Keratinocyte (primary cell): ENCODE data around the gene KSR1. TPM values are rescaled to one million over a fixed set of nuclear protein-coding genes. Genes with fewer than 3 reads are reported as not detected.

Source experiments
- DNase-seq: peaks from one replicate; pipeline ENCODE4 v3.0.0-alpha.2; 2011; ENCODE audit warnings: low read depth, missing footprints, low spot score
- FAIRE-seq: peaks from 2 replicates; lab custom pipeline; 2011; peaks lifted over from hg19 to GRCh38; lab: Jason Lieb, UNC
- H2AFZ ChIP-seq: 2 replicates; pipeline ENCODE4 v1.6.0; 2012; ENCODE audit warnings: low read length, control low read depth, inconsistent platforms; ENCODE audit not compliant: control insufficient read depth
- H3K27ac ChIP-seq: 2 replicates; pipeline ENCODE4 v1.5.1; 2011; ENCODE audit warnings: low read length; ENCODE audit not compliant: control insufficient read depth, insufficient read depth
- H3K27me3 ChIP-seq: 3 replicates; pipeline ENCODE4 v1.6.0; 2011; ENCODE audit warnings: low read length; ENCODE audit not compliant: control insufficient read depth, insufficient read depth; ENCODE audit errors: extremely low read depth
- H3K36me3 ChIP-seq, 2 experiments: 2 replicates in 1 of 2; 3 replicates in 1 of 2; pipeline ENCODE4 v1.5.1; 2011; ENCODE audit warnings: low read length in 2 of 2, mild to moderate bottlenecking in 1 of 2; ENCODE audit not compliant: control insufficient read depth in 2 of 2, insufficient read depth in 2 of 2; ENCODE audit errors: extremely low read depth in 1 of 2
- H3K4me1 ChIP-seq: 3 replicates; pipeline ENCODE4 v1.5.1; 2011; ENCODE audit warnings: low read length; ENCODE audit not compliant: control insufficient read depth, insufficient read depth; ENCODE audit errors: extremely low read depth
- H3K4me2 ChIP-seq: 3 replicates; pipeline ENCODE4 v1.6.0; 2011; ENCODE audit warnings: low read depth, low read length; ENCODE audit not compliant: control insufficient read depth, insufficient read depth; ENCODE audit errors: extremely low read depth
- H3K4me3 ChIP-seq, 3 experiments: fragments of 200-600 bp in 1 of 3; sonication (generic) in 1 of 3; 2 replicates in 2 of 3; 3 replicates in 1 of 3; pipeline ENCODE4 v1.5.1; 2011 to 2016; ENCODE audit warnings: low read length in 3 of 3, mild to moderate bottlenecking in 3 of 3, control low read depth in 2 of 3, inconsistent platforms in 1 of 3, low read depth in 1 of 3, mixed read lengths in 1 of 3, mixed run types in 1 of 3, moderate library complexity in 1 of 3; ENCODE audit not compliant: control insufficient read depth in 2 of 3, insufficient read depth in 2 of 3; ENCODE audit errors: extremely low read depth in 1 of 3
- H3K79me2 ChIP-seq: 2 replicates; pipeline ENCODE4 v1.6.0; 2012; ENCODE audit warnings: low read length; ENCODE audit not compliant: control insufficient read depth, insufficient read depth
- H3K9ac ChIP-seq: 3 replicates; pipeline ENCODE4 v1.6.0; 2011; ENCODE audit warnings: low read length; ENCODE audit not compliant: control insufficient read depth, insufficient read depth; ENCODE audit errors: extremely low read depth
- H3K9me1 ChIP-seq: 3 replicates; pipeline ENCODE4 v1.6.0; 2011; ENCODE audit warnings: low read length; ENCODE audit not compliant: control insufficient read depth, insufficient read depth; ENCODE audit errors: extremely low read depth
- H3K9me3 ChIP-seq: 2 replicates; pipeline ENCODE4 v1.5.1; 2012; ENCODE audit warnings: low read depth, low read length; ENCODE audit not compliant: control insufficient read depth
- H4K20me1 ChIP-seq: 3 replicates; pipeline ENCODE4 v1.6.0; 2011; ENCODE audit warnings: low read length; ENCODE audit not compliant: control insufficient read depth, insufficient read depth; ENCODE audit errors: extremely low read depth
- EZH2 ChIP-seq: IDR thresholded peaks from one replicate; pipeline ENCODE4 v1.6.1; 2012; ENCODE audit warnings: inconsistent platforms, mild to moderate bottlenecking, low read length, moderate library complexity
- dilution Hi-C: fragments of 300-500 bp; cut with MboI; formaldehyde crosslinking; loops from one replicate; pipeline ENCODE4 v1.7.0; 2020; ENCODE audit warnings: low sequenced_read_pairs; ENCODE audit not compliant: extremely low pct_ligation_motif_present
- polyA plus RNA-seq, 5 experiments: library from polyadenylated mRNA; depleted of rRNA in 3 of 5; stranded (reverse) in 3 of 5; stranded (forward) in 1 of 5; unstranded in 1 of 5; fragments of >200 nt; gene quantifications; 1 replicate in 1 of 5; 2 replicates in 3 of 5; 3 replicates in 1 of 5; pipeline versions ENCODE4 v1.2.1 to v1.2.3, GENCODE V29; 2011 to 2012; ENCODE audit warnings: missing spikeins in 2 of 5, low read depth in 1 of 5, low replicate concordance in 1 of 5
- TF ChIP-seq, protein P1 (sequence below), 3 experiments: IDR thresholded peaks in 1 of 3; conservative IDR thresholded peaks in 1 of 3; optimal IDR thresholded peaks in 1 of 3; 2 replicates in 2 of 3; 3 replicates in 1 of 3; pipeline versions ENCODE3 to v1.5.1; 2011; ENCODE audit warnings: low read length in 3 of 3, mild to moderate bottlenecking in 3 of 3, moderate library complexity in 2 of 3, control low read depth in 1 of 3, inconsistent platforms in 1 of 3; ENCODE audit not compliant: insufficient read depth in 2 of 3; ENCODE audit errors: extremely low read depth in 1 of 3

Gene KSR1
- polyA plus RNA-seq, 1 donor (not counting 4 experiments of a cell fraction or from before 2014, with no cell fraction given) = 1.3 TPM

DNA sequence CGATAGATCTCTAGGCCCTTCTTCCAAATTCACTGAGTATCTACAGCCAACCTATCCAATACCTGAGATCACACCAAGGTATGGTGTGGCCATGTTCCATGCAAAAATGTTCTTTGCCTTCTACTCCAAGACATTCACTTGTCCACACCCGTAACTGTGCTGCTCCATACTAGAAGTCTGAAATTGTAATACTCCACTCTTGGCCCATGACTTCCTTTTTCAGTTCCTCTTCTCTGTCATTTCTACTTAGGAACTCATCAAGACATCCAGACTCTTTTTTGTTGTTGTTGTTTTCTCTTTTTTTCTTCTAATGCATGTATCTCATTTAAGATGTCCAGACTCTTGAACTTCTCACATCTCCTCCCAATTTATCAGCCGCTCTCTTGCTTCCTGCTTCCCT is 42.5 kb upstream of the KSR1 start:
- Histone ChIP-seq H3K9ac (no peak overlapping the region), H3K9me3 (no peaks in the 10 kb centered on the region), H4K20me1 (no peaks in the 10 kb centered on the region), H3K36me3 (no peaks in the 10 kb centered on the region), H3K4me2 (no peak overlapping the region), H3K4me3 (no peak overlapping the region), H3K9me1 (no peaks in the 10 kb centered on the region), H3K27ac (no peak overlapping the region), H3K27me3 (no peaks in the 10 kb centered on the region), H3K79me2 (no peaks in the 10 kb centered on the region), H2AFZ (no peak overlapping the region), H3K4me1 (peaks cover 2% of the 10 kb centered on the region)
- FAIRE-seq (no peak), DNase-seq (no peak)
- dilution Hi-C loops = no loop called here
- TF ChIP-seq, protein P1, sequence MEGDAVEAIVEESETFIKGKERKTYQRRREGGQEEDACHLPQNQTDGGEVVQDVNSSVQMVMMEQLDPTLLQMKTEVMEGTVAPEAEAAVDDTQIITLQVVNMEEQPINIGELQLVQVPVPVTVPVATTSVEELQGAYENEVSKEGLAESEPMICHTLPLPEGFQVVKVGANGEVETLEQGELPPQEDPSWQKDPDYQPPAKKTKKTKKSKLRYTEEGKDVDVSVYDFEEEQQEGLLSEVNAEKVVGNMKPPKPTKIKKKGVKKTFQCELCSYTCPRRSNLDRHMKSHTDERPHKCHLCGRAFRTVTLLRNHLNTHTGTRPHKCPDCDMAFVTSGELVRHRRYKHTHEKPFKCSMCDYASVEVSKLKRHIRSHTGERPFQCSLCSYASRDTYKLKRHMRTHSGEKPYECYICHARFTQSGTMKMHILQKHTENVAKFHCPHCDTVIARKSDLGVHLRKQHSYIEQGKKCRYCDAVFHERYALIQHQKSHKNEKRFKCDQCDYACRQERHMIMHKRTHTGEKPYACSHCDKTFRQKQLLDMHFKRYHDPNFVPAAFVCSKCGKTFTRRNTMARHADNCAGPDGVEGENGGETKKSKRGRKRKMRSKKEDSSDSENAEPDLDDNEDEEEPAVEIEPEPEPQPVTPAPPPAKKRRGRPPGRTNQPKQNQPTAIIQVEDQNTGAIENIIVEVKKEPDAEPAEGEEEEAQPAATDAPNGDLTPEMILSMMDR (optimal IDR thresholded peaks at IDR 0.05 in 1 of 3, IDR thresholded peaks at IDR 0.05 in 1 of 3, conservative IDR thresholded peaks at IDR 0.05 in 1 of 3; ENCODE audit: extremely low read depth in 1 of 3, insufficient read depth in 2 of 3, low read length in 3 of 3) = no peak
- TF ChIP-seq EZH2 = no peak

DNA sequence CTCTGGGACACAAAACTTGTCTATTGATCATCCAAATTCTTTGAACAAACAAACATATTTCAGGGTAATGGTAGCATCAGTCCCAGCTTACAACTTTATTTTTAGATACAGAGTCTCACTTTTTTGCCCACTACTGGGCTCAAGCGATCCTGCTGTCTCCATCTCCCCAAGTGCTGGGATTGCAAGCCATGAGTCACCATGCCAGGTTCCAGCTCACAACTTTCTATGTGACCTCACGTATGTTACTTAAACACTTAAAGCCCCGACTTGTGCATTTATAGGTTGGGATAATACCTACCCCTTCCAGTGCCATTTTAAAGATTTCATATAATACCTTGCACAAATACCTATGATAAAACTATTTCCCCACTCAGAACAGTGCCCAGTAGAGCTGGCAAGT is 42.0 kb upstream of the KSR1 start:
- H3K9ac ChIP-seq = no peak overlapping the region
- H3K4me1 ChIP-seq = no peaks in the 10 kb centered on the region
- no peak for TF ChIP-seq EZH2
- TF ChIP-seq, protein P1 (optimal IDR thresholded peaks at IDR 0.05 in 1 of 3, IDR thresholded peaks at IDR 0.05 in 1 of 3, conservative IDR thresholded peaks at IDR 0.05 in 1 of 3; ENCODE audit: extremely low read depth in 1 of 3, insufficient read depth in 2 of 3, low read length in 3 of 3) = no peak
- H3K36me3 ChIP-seq = no peaks in the 10 kb centered on the region
- no peak overlapping the region for H2AFZ ChIP-seq
- no peak for FAIRE-seq
- H3K27ac ChIP-seq = no peak overlapping the region
- no peak overlapping the region for H3K4me2 ChIP-seq
- H3K4me3 ChIP-seq = no peak overlapping the region
- H4K20me1 ChIP-seq = no peaks in the 10 kb centered on the region
- H3K9me3 ChIP-seq = no peaks in the 10 kb centered on the region
- H3K9me1 ChIP-seq = no peaks in the 10 kb centered on the region
- no peaks in the 10 kb centered on the region for H3K79me2 ChIP-seq
- DNase-seq = no peak
- no peaks in the 10 kb centered on the region for H3K27me3 ChIP-seq
- dilution Hi-C loops = no loop called here
